ENCODE data around the gene LMO7.

The LMO7 gene

DNA sequence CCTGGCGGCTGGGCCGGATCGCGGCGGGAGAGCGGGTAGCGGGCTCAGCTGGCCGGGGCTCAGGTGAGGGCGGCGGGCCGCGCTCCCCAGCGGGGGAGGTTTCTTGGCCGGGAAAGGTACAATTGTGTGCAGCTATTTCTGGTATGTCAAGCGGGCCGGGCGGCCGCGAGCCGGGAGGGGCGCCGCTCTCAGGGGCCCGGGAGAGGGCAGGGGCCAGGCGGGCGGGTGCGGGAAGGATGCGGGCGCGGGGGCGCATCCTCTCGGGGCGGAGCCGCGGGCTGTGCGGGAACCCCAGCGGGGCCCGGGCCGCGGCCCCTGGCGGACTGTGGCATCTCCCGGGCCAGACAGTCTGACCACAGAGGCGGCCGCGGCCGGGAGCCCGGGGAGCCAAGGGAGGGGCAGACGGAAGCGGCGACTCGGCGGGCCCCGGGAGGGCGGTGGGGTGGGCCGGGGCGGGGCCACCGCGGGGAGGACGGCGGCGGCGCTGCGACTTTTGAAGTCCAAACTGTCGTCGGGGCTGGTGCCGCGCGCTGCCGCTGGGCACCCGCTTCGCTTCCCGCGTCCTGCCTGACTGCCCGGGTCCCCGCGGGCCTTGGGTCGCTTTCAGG is at the start of gene LMO7:
TSS of gene LMO7 (plus strand) at position 503 of the 608 bp plus-strand sequence. CDS start 328 bp downstream, outside the sequence.
- no peak for DNase-seq

DNA sequence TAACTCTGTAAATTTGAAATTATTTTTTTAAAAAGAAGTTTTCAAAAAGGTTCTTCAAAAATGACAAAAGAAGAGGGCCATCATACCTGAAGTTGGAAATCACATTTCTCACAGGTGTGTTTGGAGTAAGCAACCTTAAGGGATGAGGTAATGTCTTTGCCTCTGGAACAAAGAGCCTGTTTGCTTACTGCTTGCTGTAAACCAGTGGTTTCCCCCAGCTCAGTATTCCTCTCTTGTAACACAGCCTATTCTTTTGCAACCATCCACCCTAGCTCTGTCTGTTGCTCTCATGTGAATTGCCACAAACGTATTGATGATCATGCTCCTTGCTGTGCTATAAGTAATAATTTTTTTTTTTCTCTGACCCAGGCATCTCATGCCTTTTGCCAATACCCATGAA is 48.5 kb upstream of the LMO7 start:
- no peak for DNase-seq

- no peak for DNase-seq
Observed at GRCh38 chr13:75596657-75597182, 39.4 kb upstream of the LMO7 start.

DNA sequence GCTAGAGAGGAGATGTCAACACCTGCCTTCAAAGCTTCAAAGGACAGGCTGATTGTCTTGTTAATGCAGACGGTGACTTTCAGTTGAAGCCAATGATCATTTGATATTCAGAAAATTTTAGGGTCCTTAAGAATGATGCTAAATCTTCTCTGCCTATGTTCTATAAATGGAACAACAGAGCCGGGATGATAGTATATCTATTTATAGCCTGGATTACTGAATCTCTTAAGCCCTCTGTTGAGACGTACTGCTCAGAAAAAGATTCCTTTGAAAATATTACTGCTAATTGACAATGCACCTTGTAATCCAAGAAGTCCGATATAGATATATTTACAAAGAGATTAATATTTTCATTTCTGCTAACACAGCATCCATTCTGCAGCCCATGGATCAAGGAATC is 35.8 kb upstream of the LMO7 start:
- no peak for DNase-seq

DNA sequence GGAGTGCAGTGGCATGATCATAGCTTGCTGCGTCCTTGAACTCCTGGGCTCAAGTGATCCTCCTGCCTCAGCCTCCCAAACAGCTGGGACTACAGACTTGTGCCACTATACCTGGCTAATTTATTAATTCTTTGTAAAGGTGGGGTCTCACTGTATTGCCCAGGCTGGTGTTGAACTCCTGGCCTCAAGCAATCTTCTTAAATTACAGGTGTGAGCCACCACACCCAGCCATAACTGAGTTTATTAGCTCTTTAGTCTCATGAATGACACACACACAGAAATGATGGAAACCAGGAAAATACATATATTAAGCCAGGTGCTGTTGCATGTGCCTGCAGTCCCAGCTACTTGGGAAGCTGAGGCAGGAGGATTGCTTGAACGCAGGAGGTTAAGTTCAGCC is 33.1 kb upstream of the LMO7 start:
- DNase-seq, result no peak

- DNase-seq, result no peak
Observed at GRCh38 chr13:75607447-75607846, 28.7 kb upstream of the LMO7 start.

DNA sequence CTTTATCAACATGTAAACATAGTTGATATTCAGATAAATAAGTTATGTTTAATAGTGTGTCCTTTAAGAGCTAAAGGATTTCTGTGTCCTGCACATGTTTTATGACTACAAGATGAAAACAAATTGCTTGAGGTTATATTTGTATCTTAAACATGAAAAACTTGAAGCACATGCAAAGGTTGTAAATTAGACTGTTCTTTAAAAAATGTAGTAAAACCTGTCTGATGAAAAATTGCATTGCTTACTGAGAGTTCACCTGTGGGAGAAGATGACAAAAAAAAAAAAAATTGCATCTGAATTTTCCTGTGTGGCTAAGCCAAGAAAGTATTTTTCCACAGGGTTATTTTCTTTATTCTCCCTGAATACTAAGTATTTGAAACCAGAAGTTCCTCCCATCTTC is 25.7 kb upstream of the LMO7 start:
- no peak for DNase-seq

DNA sequence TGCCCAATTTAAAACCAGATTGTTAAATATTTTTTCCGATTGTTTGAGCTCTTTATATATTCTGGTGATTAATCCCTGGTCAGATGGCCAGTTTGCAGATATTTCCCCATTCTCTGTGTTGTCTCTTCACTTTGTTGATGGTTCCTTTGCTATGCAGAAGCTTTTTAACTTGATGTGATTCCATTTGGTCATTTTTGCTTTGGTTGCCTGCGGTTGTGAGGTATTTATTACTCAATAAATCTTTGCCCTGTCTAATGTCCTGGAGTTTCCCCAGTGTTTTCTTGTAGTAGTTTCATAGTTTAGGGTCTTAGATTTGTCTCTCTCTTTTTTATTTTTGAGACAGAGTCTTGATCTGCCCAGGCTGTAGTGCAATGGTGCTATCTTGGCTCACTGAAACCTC is 23.8 kb upstream of the LMO7 start:
- DNase-seq, result no peak

GRCh38 chr13:75617230-75617629 is 18.9 kb upstream of the LMO7 start:
- DNase-seq, result no peak

- DNase-seq, result no peak
Observed at GRCh38 chr13:75618308-75618707, 17.8 kb upstream of the LMO7 start.

DNA sequence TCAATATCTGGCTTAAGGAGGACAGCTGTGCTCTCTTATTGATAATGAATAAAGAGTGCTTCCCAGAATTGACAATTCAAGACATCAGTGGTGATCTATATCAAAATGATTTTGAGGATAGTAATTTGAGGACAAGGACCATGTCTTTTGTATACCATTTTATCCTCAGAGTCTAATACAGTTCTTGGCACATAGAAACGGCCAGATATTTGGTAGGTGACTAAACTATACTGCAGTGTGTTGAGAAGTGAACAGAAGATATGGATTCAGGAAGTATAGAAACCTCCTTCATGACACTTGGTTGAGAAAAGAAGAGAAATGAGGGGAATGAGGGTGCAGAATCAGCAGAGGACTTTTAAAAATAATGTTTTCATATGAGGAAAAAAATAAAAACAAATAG is 16.1 kb upstream of the LMO7 start:
- no peak for DNase-seq

DNA sequence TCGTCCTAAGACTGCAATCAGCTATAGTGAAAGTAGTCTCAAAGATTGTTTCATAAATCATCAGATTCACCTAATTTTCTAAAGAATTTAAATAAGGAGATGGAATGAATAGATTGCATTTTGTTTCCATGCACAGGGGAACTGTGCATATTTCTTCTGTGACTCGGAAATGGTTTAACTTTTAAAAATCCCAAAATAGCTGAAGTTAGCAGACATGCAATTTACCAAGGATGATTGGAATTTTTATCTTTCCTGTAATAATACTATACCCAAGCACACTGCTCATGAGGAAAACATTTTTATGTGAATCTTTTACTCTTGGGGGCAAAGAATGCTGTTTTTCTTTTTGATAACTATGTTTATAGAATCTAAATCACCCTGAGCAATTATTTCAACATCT is 15.0 kb upstream of the LMO7 start:
- DNase-seq, result no peak

DNA sequence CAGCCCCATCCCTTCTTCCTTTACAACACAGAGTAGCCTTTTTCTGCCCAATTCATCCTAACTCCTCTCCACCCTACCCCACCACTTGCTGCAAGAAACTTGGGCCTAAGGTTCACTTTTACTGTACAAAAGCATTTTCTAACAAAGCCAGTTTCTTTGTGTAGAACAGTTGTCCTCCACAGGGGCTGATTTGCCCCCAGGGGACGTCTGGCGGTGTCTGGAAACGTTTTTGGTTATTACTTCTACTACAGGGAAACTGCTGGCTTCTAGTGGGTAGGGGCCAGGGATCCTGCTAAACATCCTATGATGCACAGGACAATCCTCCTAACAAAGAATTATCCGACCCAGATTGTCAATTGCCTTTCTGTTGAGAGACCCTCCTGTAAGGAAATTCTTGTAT is 7.3 kb upstream of the LMO7 start:
- DNase-seq, result no peak

DNA sequence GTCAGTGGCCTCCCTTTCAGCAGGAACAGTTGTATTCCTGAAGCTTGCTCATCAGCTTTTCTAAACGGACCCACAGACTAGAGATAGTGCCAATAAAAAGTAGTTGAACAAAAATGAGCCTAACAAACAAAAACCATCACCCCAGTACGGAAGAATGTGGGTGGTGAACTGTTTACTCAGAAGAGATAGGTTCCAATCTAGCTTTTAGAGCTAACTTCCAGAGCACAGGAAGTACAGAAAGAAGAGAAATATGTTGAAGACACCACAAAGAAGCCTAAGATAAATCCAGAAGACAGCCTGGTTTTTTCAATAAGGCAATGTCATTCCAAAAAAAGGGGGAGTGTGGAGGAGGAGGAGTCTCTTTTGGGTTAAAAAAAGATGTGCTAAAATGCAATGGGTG is 2.8 kb upstream of the LMO7 start:
- no peak for DNase-seq

DNA sequence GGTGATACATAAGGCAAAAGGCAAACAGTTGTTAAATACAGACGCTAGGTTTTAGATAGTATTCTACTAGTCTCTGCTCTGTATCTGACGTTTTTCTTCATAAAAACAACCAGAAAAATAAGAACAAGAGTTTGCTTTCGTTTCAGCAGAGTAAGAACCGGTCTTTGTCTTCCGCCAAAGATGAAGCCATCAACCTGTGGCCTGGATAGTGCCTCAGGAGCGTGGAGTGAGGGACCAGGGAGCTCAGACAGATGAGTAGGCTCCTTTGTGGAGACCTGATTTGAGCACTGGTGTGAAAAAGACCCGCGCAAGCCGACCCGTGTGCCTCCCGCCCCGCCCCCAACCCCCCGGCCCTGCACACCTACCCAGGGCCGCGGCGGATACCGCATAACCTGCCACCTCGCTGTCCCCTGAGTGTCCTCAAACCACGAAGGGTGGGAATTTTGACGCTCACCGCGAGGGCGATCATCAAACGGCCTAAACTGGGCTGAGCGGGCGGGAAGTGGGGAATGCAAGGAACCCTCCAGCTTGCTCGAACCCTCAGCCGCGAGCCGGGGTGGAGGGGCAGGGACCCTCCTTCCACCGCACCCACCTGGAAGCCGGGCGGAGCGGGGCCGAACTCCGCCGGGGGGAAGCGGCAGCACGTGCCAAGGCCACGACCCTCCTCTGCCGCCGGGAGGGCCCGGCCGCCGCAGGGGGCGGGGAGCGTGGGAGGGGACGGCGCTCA is 866 bp upstream of the LMO7 start:
- no peak for DNase-seq

GRCh38 chr13:75636436-75637180 is 478 bp downstream of the LMO7 start:
- DNase-seq, result peak; percentile 41

DNA sequence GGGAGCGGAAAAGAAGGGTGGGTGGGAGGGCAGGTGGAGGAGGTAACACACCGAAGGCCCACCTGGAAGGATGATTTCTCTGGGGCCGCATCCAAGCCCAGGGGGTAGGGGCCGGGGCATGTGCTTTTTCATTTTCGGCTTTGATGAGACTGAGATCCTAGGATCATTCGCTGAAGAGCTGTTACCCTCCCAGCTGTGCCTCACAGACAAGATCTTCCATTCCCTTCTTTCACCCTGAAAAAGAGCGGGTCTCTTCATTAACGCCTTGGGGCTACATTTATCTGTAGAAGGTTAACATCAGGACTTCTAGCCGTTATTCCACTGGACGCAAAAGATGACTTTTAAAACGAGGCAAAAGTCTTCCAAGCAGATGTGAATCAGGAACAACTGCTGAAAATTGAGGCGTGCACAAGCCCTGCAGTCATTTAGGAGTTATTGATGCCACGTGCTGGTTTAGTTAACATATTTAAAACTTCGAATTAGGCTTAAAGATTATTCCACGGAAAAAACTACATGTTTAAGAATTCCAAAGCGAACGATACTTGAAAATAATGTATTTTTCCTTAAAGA is 1.1 kb downstream of the LMO7 start:
- no peak for DNase-seq

DNA sequence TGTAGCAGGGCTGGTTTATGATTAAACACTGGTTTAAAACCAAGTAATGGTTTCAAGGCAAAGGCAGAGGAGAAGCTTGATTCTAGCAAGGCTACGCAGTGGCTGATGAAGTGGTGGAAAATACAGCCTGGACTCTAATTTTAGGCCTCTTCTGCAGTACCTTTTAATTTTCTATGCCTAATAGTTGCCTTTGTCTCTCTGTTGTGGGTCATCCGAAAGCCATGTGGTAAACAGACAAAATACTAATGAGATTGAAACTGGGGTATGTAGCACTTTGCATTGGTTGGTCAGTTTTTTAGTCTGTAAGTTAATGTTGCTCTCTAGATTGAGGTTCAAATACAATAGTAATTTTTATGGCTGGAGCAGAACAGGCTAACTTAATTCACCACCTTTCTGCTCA is 3.3 kb downstream of the LMO7 start:
- no peak for DNase-seq

DNA sequence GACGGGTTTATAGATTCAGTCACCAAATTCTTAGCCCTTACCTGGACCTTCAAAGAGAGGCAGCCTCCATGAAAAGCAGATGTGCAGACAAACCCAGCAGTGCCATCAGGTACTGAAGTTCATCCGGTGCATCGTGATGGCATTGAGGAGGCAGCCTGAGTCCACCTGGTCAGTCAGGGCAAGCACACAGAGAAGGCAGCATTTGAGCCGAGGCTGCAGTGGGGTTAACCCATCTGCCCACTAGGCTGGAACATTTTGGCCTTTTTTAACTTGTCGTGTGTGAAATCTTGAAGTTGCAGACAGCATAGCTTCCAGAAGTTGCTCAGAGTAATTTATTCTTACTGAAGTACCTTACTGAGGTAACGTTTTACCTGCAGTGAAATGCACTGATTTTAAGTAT is 4.9 kb downstream of the LMO7 start:
- no peak for DNase-seq

- DNase-seq, result no peak
Observed at GRCh38 chr13:75643182-75643581, 7.1 kb downstream of the LMO7 start.

- DNase-seq, result no peak
Observed at GRCh38 chr13:75643693-75644092, 7.6 kb downstream of the LMO7 start.

DNA sequence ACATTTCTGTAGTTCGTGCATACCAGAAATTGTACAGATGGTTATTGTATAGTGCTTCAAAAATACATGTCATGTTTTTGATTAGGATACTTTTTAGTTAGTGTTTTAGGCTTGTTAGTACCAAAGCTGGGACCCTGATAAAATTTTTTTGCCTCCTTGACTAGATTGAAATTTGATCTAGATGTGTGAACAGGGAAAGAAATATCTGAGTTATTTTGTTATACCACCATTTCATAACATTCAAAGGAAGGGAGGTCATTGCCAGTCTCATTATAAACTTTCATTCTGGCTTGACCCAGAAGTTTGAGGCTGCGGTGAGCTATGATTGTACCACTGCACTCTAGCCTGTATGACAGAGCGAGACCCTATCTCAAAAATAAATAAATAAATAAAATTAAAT is 9.0 kb downstream of the LMO7 start:
- no peak for DNase-seq

GRCh38 chr13:75647126-75647784 is 11.1 kb downstream of the LMO7 start:
- no peak for DNase-seq

Measured in KG1 (cell line).